Endothelial cell of umbilical vein (primary cell): ENCODE results near the gene JAZF1. TPM values are rescaled to one million over a fixed set of nuclear protein-coding genes. Genes with fewer than 3 reads are reported as not detected.

Experiments
- BruUV-seq: library from RNA; stranded (reverse); fragments of 400-500 nt; replicated peaks from 2 replicates; lab custom pipeline; 2021; lab: Mats Ljungman, UMichigan
- CTCF ChIA-PET: fragments of 300-600, 350-600 bp; sonication (Branson Sonifier 250); formaldehyde crosslinking; loops from one replicate; lab custom pipeline; 2021; ENCODE audit warnings: antibody characterized with exemption, inconsistent platforms; lab: Charles Lee
- POLR2A ChIA-PET: fragments of 300-600, 350-600 bp; sonication (Branson Sonifier 250); formaldehyde crosslinking; loops from one replicate; lab custom pipeline; 2021; ENCODE audit warnings: antibody characterized with exemption, inconsistent platforms; lab: Charles Lee
- DNase-seq: peaks from one replicate; pipeline ENCODE4 v3.0.0-alpha.2; 2011; ENCODE audit warnings: low read depth, low spot score
- FAIRE-seq: peaks from 2 replicates; lab custom pipeline; 2011; peaks lifted over from hg19 to GRCh38; lab: Jason Lieb, UNC
- H2AFZ ChIP-seq: 2 replicates; pipeline ENCODE4 v1.6.0; 2012; ENCODE audit warnings: low read depth, low read length, control low read depth, inconsistent platforms
- H3K27ac ChIP-seq: 2 replicates; pipeline ENCODE4 v1.5.1; 2011; ENCODE audit warnings: low read depth, mild to moderate bottlenecking, control low read depth, low read length, moderate library complexity; ENCODE audit not compliant: insufficient read depth
- H3K27me3 ChIP-seq, 2 experiments: 2 replicates each; pipeline versions ENCODE4 v1.6.0 to v1.6.1; 2011; ENCODE audit warnings: low read length in 2 of 2, mixed read lengths in 1 of 2; ENCODE audit not compliant: control insufficient read depth in 2 of 2, insufficient read depth in 2 of 2
- H3K36me3 ChIP-seq, 2 experiments: 2 replicates in 1 of 2; 3 replicates in 1 of 2; pipeline ENCODE4 v1.5.1; 2011; ENCODE audit warnings: low read length in 2 of 2, mild to moderate bottlenecking in 1 of 2, moderate library complexity in 1 of 2; ENCODE audit not compliant: control insufficient read depth in 2 of 2, insufficient read depth in 2 of 2; ENCODE audit errors: extremely low read depth in 1 of 2
- H3K4me1 ChIP-seq: 3 replicates; pipeline ENCODE4 v1.5.1; 2011; ENCODE audit warnings: mild to moderate bottlenecking, low read length; ENCODE audit not compliant: control insufficient read depth, insufficient read depth; ENCODE audit errors: extremely low read depth
- H3K4me2 ChIP-seq: 2 replicates; pipeline ENCODE4 v1.6.1; 2011; ENCODE audit warnings: low read length, control low read depth, mixed read lengths; ENCODE audit not compliant: insufficient read depth
- H3K4me3 ChIP-seq, 3 experiments: fragments of 200-600 bp in 1 of 3; sonication (generic), shearing (Covaris generic) in 1 of 3; replicated peaks in 1 of 3; 2 replicates each; pipeline ENCODE4 v1.5.1; 2011 to 2016; ENCODE audit warnings: control low read depth in 3 of 3, low read length in 3 of 3, mild to moderate bottlenecking in 2 of 3, inconsistent platforms in 1 of 3, low read depth in 1 of 3, moderate library complexity in 1 of 3; ENCODE audit not compliant: insufficient read depth in 1 of 3
- H3K79me2 ChIP-seq: 2 replicates; pipeline ENCODE4 v1.6.0; 2012; ENCODE audit warnings: low read length, inconsistent platforms; ENCODE audit not compliant: control insufficient read depth, insufficient read depth
- H3K9ac ChIP-seq: replicated peaks from 2 replicates; pipeline ENCODE3; 2011; ENCODE audit warnings: low read length, control low read depth; ENCODE audit not compliant: insufficient read depth; ENCODE audit errors: extremely low read depth
- H3K9me1 ChIP-seq: replicated peaks from 3 replicates; pipeline ENCODE4 v1.6.0; 2011; ENCODE audit warnings: mild to moderate bottlenecking, low read length; ENCODE audit not compliant: control insufficient read depth, insufficient read depth; ENCODE audit errors: extremely low read depth
- H3K9me3 ChIP-seq: replicated peaks from 2 replicates; pipeline ENCODE4 v1.5.1; 2012; ENCODE audit warnings: low read length, inconsistent platforms; ENCODE audit not compliant: control insufficient read depth, insufficient read depth
- H4K20me1 ChIP-seq: replicated peaks from 2 replicates; pipeline ENCODE3; 2011; ENCODE audit warnings: mild to moderate bottlenecking, low read length; ENCODE audit not compliant: control insufficient read depth, insufficient read depth; ENCODE audit errors: extremely low read depth
- EZH2 ChIP-seq: IDR thresholded peaks from 2 replicates; pipeline ENCODE4 v1.6.1; 2012; ENCODE audit warnings: borderline replicate concordance, low read depth, mild to moderate bottlenecking, moderate library complexity, low read length, inconsistent platforms; ENCODE audit not compliant: severe bottlenecking
- FOS ChIP-seq: IDR thresholded peaks from 2 replicates; pipeline ENCODE4 v1.6.1; 2011; ENCODE audit warnings: mild to moderate bottlenecking, low read length, moderate library complexity, borderline replicate concordance; ENCODE audit not compliant: insufficient read depth
- GATA2 ChIP-seq: IDR thresholded peaks from 2 replicates; pipeline ENCODE4 v1.7.0; 2011; ENCODE audit warnings: low read depth, mild to moderate bottlenecking, moderate library complexity, mixed read lengths, low read length; ENCODE audit not compliant: insufficient read length, insufficient read depth
- JUN ChIP-seq: IDR thresholded peaks from 2 replicates; pipeline ENCODE4 v1.6.1; 2011; ENCODE audit warnings: borderline replicate concordance, low read depth; ENCODE audit not compliant: insufficient read length, insufficient read depth
- MAX ChIP-seq: IDR thresholded peaks from 2 replicates; pipeline ENCODE4 v1.6.1; 2011; ENCODE audit not compliant: insufficient read depth, insufficient read length
- MYC ChIP-seq: IDR thresholded peaks from one replicate; pipeline ENCODE4 v1.6.1; 2011; ENCODE audit warnings: mild to moderate bottlenecking, low read depth, low read length
- POLR2A ChIP-seq: IDR thresholded peaks from 2 replicates; pipeline ENCODE4 v1.6.1; 2012; ENCODE audit warnings: low read depth, mild to moderate bottlenecking, control low read depth, low read length
- POLR2AphosphoS5 ChIP-seq: IDR thresholded peaks from 2 replicates; pipeline ENCODE4 v1.6.1; 2012; ENCODE audit warnings: low read depth, mild to moderate bottlenecking, control low read depth, low read length, moderate library complexity; ENCODE audit not compliant: insufficient read depth
- dilution Hi-C: fragments of 300-500 bp; cut with MboI; formaldehyde crosslinking; loops from one replicate; pipeline ENCODE4 v1.15.0; 2019; ENCODE audit warnings: low sequenced_read_pairs; ENCODE audit not compliant: extremely low pct_ligation_motif_present
- intact Hi-C: fragments of 100-400 bp; cut with micrococcal nuclease; formaldehyde crosslinking; loops from one replicate; pipeline ENCODE4 v1.10.0; 2022
- polyA plus RNA-seq, 4 experiments: library from polyadenylated mRNA; depleted of rRNA in 3 of 4; stranded (reverse) in 3 of 4; unstranded in 1 of 4; fragments of >200 nt; gene quantifications; 2 replicates each; pipeline versions ENCODE4 v1.2.1 to v1.2.3, GENCODE V29; 2011 to 2012; ENCODE audit warnings: missing spikeins in 1 of 4
- total RNA-seq: library from RNA; stranded (reverse); gene quantifications from 2 replicates; pipeline ENCODE4 v1.2.3, GENCODE V29; 2021
- TF ChIP-seq, protein P1 (sequence below), 2 donors: IDR thresholded peaks; 1 replicate in 1 of 2; 2 replicates in 1 of 2; pipeline ENCODE4 v1.5.1; 2011; ENCODE audit warnings: low read length in 2 of 2, mild to moderate bottlenecking in 2 of 2, moderate library complexity in 2 of 2, control low read depth in 1 of 2, inconsistent platforms in 1 of 2, low read depth in 1 of 2; ENCODE audit not compliant: insufficient read depth in 1 of 2; ENCODE audit errors: extremely low read depth in 1 of 2

JAZF1 gene
- total and polyA plus RNA-seq, 2 donors (not counting 3 experiments of a cell fraction or from before 2014, with no cell fraction given), result 2.5 to 16.9 TPM

DNA sequence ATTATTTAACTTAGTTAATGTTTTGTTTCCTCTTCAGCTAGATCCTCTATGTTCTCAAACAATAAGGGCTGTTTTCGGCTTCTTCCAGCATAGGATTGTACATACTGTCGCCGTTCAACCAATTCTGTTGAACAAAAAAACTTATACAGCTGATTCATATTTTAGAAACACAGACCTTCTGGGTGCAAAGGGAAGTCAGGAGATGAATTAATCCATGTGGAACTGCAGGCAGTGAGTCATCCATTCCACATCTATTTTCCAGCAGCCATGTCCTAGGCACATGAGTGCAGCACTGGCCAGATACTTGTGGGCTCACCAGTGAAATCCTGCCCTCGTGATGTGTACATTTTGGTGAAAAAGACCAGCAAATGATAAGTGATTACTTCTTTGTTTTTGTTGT is 163.2 kb downstream of the JAZF1 start:
- intact Hi-C loops, result no loop called here
- H3K79me2 ChIP-seq, result no peaks in the 10 kb centered on the region
- no peaks in the 10 kb centered on the region for H3K4me1 ChIP-seq
- H3K9ac ChIP-seq, result no peak overlapping the region
- H3K9me3 ChIP-seq, result no peaks in the 10 kb centered on the region
- peak; percentile 46 for FAIRE-seq
- no peaks in the 10 kb centered on the region for H3K27me3 ChIP-seq
- H3K4me3 ChIP-seq, result no peak overlapping the region
- H2AFZ ChIP-seq, result no peak overlapping the region
- no peak overlapping the region for H3K4me2 ChIP-seq
- H4K20me1 ChIP-seq, result no peaks in the 10 kb centered on the region
- H3K36me3 ChIP-seq, result no peaks in the 10 kb centered on the region
- ChIA-PET POLR2A (no interaction called here), CTCF (interaction anchor here (0.6 to 8.0 kb wide), 4 partner anchors 36 to 822 kb away, joined by 3 to 69 read pairs (median 4); no protein-coding TSS in a partner anchor)
- H3K27ac ChIP-seq, result no peak overlapping the region
- peak; percentile 42 for DNase-seq
- dilution Hi-C loops, result no loop called here
- no TSS peak for BruUV-seq
- TF ChIP-seq GATA2, result no peak
- peak; percentile 56 for TF ChIP-seq FOS
- TF ChIP-seq POLR2AphosphoS5, result no peak
- peak; percentile 34 for TF ChIP-seq JUN
- no peaks in the 10 kb centered on the region for H3K9me1 ChIP-seq

GRCh38 chr7:28016297-28016696 is 164.3 kb downstream of the JAZF1 start:
- no peaks in the 10 kb centered on the region for H3K9me1 ChIP-seq
- H3K27me3 ChIP-seq, result no peaks in the 10 kb centered on the region
- BruUV-seq, result no TSS peak
- TF ChIP-seq POLR2AphosphoS5 (no peak), FOS (no peak), MYC (no peak), POLR2A (no peak), GATA2 (no peak), MAX (no peak), EZH2 (no peak), JUN (no peak)
- TF ChIP-seq, protein P1, sequence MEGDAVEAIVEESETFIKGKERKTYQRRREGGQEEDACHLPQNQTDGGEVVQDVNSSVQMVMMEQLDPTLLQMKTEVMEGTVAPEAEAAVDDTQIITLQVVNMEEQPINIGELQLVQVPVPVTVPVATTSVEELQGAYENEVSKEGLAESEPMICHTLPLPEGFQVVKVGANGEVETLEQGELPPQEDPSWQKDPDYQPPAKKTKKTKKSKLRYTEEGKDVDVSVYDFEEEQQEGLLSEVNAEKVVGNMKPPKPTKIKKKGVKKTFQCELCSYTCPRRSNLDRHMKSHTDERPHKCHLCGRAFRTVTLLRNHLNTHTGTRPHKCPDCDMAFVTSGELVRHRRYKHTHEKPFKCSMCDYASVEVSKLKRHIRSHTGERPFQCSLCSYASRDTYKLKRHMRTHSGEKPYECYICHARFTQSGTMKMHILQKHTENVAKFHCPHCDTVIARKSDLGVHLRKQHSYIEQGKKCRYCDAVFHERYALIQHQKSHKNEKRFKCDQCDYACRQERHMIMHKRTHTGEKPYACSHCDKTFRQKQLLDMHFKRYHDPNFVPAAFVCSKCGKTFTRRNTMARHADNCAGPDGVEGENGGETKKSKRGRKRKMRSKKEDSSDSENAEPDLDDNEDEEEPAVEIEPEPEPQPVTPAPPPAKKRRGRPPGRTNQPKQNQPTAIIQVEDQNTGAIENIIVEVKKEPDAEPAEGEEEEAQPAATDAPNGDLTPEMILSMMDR (IDR thresholded peaks at IDR 0.05; ENCODE audit: extremely low read depth in 1 of 2, insufficient read depth in 1 of 2, low read depth in 1 of 2, low read length in 2 of 2), result no peak
- H3K4me3 ChIP-seq, result no peak overlapping the region
- POLR2A ChIA-PET, result no interaction called here
- H4K20me1 ChIP-seq, result no peaks in the 10 kb centered on the region
- H3K9me3 ChIP-seq, result no peaks in the 10 kb centered on the region
- FAIRE-seq (peak; percentile 8), DNase-seq (no peak)
- no peak overlapping the region for H2AFZ ChIP-seq
- dilution Hi-C loops (no loop called here), intact Hi-C loops (no loop called here)
- CTCF ChIA-PET, result interaction anchor here (0.8 to 8.0 kb wide), 3 partner anchors 242 to 820 kb away, joined by 3 to 69 read pairs (median 3); no protein-coding TSS in a partner anchor
- no peak overlapping the region for H3K4me2 ChIP-seq
- H3K36me3 ChIP-seq, result no peaks in the 10 kb centered on the region
- H3K4me1 ChIP-seq, result no peaks in the 10 kb centered on the region
- no peak overlapping the region for H3K27ac ChIP-seq
- H3K9ac ChIP-seq, result no peak overlapping the region
- no peaks in the 10 kb centered on the region for H3K79me2 ChIP-seq
